Right lobe of liver (tissue), 6 donors: ENCODE measurements around the gene SLC35D2. TPM values are rescaled to one million over a fixed set of nuclear protein-coding genes. Genes with fewer than 3 reads are reported as not detected.

Experiments used
- ATAC-seq, 4 donors: fragments of 200-7000 bp; cut with Tn5 transposase; one replicate each; pipeline ENCODE4 v1.9.1; 2020; ENCODE audit warnings: mild to moderate bottlenecking in 4 of 4, moderate library complexity in 4 of 4
- DNase-seq, 3 donors: peaks; one replicate each; pipeline ENCODE4 v3.0.0-alpha.2; 2020
- H3K27ac ChIP-seq, 3 donors: fragments of 200-600 bp; one replicate each; pipeline ENCODE4 v1.8.0; 2022
- H3K27me3 ChIP-seq, 2 donors: fragments of 200-600 bp; one replicate each; pipeline ENCODE4 v1.8.0; 2022
- H3K36me3 ChIP-seq, 4 donors: fragments of 200-600 bp; sonication (generic) in 1 of 4; one replicate each; pipeline versions ENCODE4 v1.5.1 to v1.8.0; 2017 to 2022; ENCODE audit warnings: control low read depth in 1 of 4
- H3K4me1 ChIP-seq, 4 donors: fragments of 200-600 bp; sonication (generic) in 1 of 4; one replicate each; pipeline versions ENCODE4 v1.5.1 to v1.8.0; 2017 to 2022; ENCODE audit warnings: control low read depth in 1 of 4
- H3K4me3 ChIP-seq, 3 donors: fragments of 200-600 bp; one replicate each; pipeline ENCODE4 v1.8.0; 2022
- H3K9me3 ChIP-seq, 4 donors: fragments of 200-600 bp; sonication (generic) in 1 of 4; one replicate each; pipeline versions ENCODE4 v1.5.1 to v1.8.0; 2017 to 2022; ENCODE audit warnings: control low read depth in 1 of 4
- CTCF ChIP-seq, 4 donors: fragments of 200-600 bp in 3 of 4; fragments of 450-650 bp in 1 of 4; IDR thresholded peaks; one replicate each; pipeline versions ENCODE4 v1.5.1 to v1.8.0; 2016 to 2022; ENCODE audit warnings: antibody characterized with exemption in 4 of 4, mild to moderate bottlenecking in 2 of 4
- POLR2A ChIP-seq: fragments of 450-650 bp; IDR thresholded peaks from one replicate; pipeline ENCODE4 v1.6.1; 2017; ENCODE audit warnings: antibody characterized with exemption, mild to moderate bottlenecking
- WGBS: methylation state at CpG from one replicate; pipeline ENCODE4 v1.1.6; 2018; ENCODE audit warnings: low coverage, low lambda C conversion rate; ENCODE audit not compliant: insufficient coverage; ENCODE audit errors: missing lambda C conversion rate; 5-methylcytosine and 5-hydroxymethylcytosine counted together
- intact Hi-C, 2 donors: fragments of 100-400 bp; cut with DNase I; formaldehyde crosslinking; loops; one replicate each; pipeline versions ENCODE4 v1.11.2 to v1.14.1; 2022
- total RNA-seq, 6 experiments: library from RNA; depleted of rRNA in 2 of 6; stranded (reverse); fragments of >200 nt in 2 of 6; fragmentation: NEBNext Ultra II Directional in 3 of 6; extraction: Animal tissue kit (Norgen Biotek cat#: 25700) in 3 of 6; gene quantifications; one replicate each; pipeline versions ENCODE4 v1.1.0 to v1.2.4, GENCODE V29; 2016 to 2023
- donor health status: DM: no; HTN: yes; CAD: no.
- donor health status: DM: no; HTN: no; CAD: no.
- donor health status: DM: no; HTN: no; CAD: no.
- donor health status: DM: no; HTN: yes; CAD: no.
- donor health status: DM: no; HTN: yes; CAD: no.

Gene SLC35D2
- total RNA-seq, 6 experiments from 2014 or later = 28.9 to 48.1 (median 34.3) TPM

- Histone ChIP-seq H3K9me3 (no peaks in the 10 kb centered on the region), H3K4me3 (no peak overlapping the region), H3K4me1 (peaks cover 0 to 20% (median 6%) of the 10 kb centered on the region in 4 donors), H3K27ac (no peak overlapping the region), H3K36me3 (no peaks in the 10 kb centered on the region), H3K27me3 (no peaks in the 10 kb centered on the region)
- intact Hi-C loops = no loop called here
- DNase-seq (no peak), ATAC-seq (no peak)
- 86% methylated on average over 2 of the region's 2 CpGs for WGBS
- TF ChIP-seq POLR2A = no peak
- no peak for TF ChIP-seq CTCF (IDR thresholded peaks at IDR 0.05)
Observed at GRCh38 chr9:96395964-96396363, 12.5 kb upstream of the SLC35D2 start.

- no peak overlapping the region for H3K4me3 ChIP-seq
- no peak overlapping the region for H3K27ac ChIP-seq
- ATAC-seq = no peak
- WGBS = 93% methylated on average over 3 of the region's 6 CpGs
- H3K4me1 ChIP-seq = peaks cover 0 to 29% (median 10%) of the 10 kb centered on the region in 4 donors
- intact Hi-C loops = no loop called here
- H3K27me3 ChIP-seq = no peaks in the 10 kb centered on the region
- no peak for DNase-seq
- no peak for TF ChIP-seq CTCF (IDR thresholded peaks at IDR 0.05)
- no peaks in the 10 kb centered on the region for H3K9me3 ChIP-seq
- no peaks in the 10 kb centered on the region for H3K36me3 ChIP-seq
Observed at GRCh38 chr9:96394832-96395496, 11.5 kb upstream of the SLC35D2 start.

- peaks cover 0 to 22% (median 10%) of the 10 kb centered on the region in 4 donors for H3K4me1 ChIP-seq
- WGBS = 89% methylated on average over 9 of the region's 12 CpGs
- H3K36me3 ChIP-seq = no peaks in the 10 kb centered on the region
- no peak overlapping the region for H3K4me3 ChIP-seq
- no peaks in the 10 kb centered on the region for H3K27me3 ChIP-seq
- H3K9me3 ChIP-seq = no peaks in the 10 kb centered on the region
- TF ChIP-seq CTCF (IDR thresholded peaks at IDR 0.05) (no peak), POLR2A (no peak)
- intact Hi-C loops = no loop called here
- DNase-seq = no peak
- ATAC-seq = no peak
- H3K27ac ChIP-seq = no peak overlapping the region
Observed at GRCh38 chr9:96392263-96392662, 8.8 kb upstream of the SLC35D2 start.

- Histone ChIP-seq H3K36me3 (no peaks in the 10 kb centered on the region), H3K27me3 (no peaks in the 10 kb centered on the region), H3K9me3 (no peaks in the 10 kb centered on the region), H3K4me3 (peak overlapping the region in 1 of 3 donors; percentile 20), H3K4me1 (peaks cover 0 to 28% (median 14%) of the 10 kb centered on the region in 4 donors), H3K27ac (peak overlapping the region; percentile 6 to 77 (median 64))
- DNase-seq (peak; percentile 66 to 88 (median 86)), ATAC-seq (peak; percentile 98 to 99 (median 98))
- intact Hi-C loops = no loop called here
- peak; percentile 20 for TF ChIP-seq POLR2A
- TF ChIP-seq CTCF (IDR thresholded peaks at IDR 0.05) = no peak
- WGBS = 22% methylated on average over 4 of the region's 5 CpGs
Observed at GRCh38 chr9:96391021-96391765, 7.7 kb upstream of the SLC35D2 start.
